ENCODE results near the gene CCDC88B.

DNA sequence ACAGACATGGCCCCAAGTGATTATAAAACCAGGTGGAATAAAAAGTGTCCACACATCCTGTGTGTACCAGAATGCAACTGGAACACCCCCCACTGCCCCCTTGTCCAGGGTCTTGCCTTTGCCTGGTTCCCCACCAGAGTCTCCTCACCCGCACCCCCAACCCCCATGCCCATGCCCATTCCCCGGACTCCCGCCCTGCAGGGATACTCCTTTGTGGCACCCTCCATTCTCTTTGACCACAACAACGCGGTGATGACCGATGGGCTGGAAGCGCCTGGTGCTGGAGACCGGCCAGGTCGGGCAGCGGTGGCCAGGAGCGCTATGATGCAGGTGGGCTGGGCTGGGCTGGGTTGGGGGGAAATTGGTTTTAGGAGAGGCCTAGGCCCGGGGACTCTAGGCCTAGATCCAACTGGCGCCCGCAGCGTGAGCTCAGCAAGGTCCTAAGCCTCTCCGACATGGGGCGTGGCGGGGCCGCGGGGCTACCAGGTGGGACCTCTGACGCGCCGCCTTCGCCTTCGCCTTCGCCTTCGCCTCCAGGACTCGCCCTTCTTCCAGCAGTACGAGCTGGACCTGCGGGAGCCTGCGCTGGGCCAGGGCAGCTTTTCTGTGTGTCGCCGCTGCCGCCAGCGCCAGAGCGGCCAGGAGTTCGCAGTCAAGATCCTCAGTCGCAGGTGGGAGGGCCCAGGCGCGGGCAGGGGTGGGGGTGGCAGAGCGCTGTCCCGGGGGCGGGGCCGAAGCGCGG is 28.1 kb downstream of the CCDC88B start:
- TF ChIP-seq, protein P1, sequence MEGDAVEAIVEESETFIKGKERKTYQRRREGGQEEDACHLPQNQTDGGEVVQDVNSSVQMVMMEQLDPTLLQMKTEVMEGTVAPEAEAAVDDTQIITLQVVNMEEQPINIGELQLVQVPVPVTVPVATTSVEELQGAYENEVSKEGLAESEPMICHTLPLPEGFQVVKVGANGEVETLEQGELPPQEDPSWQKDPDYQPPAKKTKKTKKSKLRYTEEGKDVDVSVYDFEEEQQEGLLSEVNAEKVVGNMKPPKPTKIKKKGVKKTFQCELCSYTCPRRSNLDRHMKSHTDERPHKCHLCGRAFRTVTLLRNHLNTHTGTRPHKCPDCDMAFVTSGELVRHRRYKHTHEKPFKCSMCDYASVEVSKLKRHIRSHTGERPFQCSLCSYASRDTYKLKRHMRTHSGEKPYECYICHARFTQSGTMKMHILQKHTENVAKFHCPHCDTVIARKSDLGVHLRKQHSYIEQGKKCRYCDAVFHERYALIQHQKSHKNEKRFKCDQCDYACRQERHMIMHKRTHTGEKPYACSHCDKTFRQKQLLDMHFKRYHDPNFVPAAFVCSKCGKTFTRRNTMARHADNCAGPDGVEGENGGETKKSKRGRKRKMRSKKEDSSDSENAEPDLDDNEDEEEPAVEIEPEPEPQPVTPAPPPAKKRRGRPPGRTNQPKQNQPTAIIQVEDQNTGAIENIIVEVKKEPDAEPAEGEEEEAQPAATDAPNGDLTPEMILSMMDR (IDR thresholded peaks at IDR 0.05) = no peak
- TF ChIP-seq SIN3A (IDR thresholded peaks at IDR 0.05; ENCODE audit: borderline replicate concordance, insufficient read depth, low read depth, low read length) = no peak
- TF ChIP-seq POLR2AphosphoS5 (IDR thresholded peaks at IDR 0.05; ENCODE audit: low read depth, low read length) = no peak
- TF ChIP-seq TCF7L2 (IDR thresholded peaks at IDR 0.05; ENCODE audit: low read depth, low read length) = no peak

Measured in Panc1 (cell line).